ENCODE results near the gene TRMT11. TPM values are rescaled to one million over a fixed set of nuclear protein-coding genes. Genes with fewer than 3 reads are reported as not detected.

Gene TRMT11
- total RNA-seq, 1 experiment from 2014 or later, result 36.7 TPM

GRCh38 chr6:125952764-125953501 is 33.4 kb upstream of the TRMT11 start:
- H3K4me3 Mint-ChIP-seq (ENCODE audit: unreplicated experiment), result no peak overlapping the region
- BruUV-seq (replicated peaks), result no TSS peak
- H3K4me1 ChIP-seq, result peaks cover 30% of the 10 kb centered on the region
- H3K27me3 Mint-ChIP-seq (ENCODE audit: insufficient read depth, unreplicated experiment), result no peaks in the 10 kb centered on the region
- TF ChIP-seq, protein P1, sequence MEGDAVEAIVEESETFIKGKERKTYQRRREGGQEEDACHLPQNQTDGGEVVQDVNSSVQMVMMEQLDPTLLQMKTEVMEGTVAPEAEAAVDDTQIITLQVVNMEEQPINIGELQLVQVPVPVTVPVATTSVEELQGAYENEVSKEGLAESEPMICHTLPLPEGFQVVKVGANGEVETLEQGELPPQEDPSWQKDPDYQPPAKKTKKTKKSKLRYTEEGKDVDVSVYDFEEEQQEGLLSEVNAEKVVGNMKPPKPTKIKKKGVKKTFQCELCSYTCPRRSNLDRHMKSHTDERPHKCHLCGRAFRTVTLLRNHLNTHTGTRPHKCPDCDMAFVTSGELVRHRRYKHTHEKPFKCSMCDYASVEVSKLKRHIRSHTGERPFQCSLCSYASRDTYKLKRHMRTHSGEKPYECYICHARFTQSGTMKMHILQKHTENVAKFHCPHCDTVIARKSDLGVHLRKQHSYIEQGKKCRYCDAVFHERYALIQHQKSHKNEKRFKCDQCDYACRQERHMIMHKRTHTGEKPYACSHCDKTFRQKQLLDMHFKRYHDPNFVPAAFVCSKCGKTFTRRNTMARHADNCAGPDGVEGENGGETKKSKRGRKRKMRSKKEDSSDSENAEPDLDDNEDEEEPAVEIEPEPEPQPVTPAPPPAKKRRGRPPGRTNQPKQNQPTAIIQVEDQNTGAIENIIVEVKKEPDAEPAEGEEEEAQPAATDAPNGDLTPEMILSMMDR (IDR thresholded peaks at IDR 0.05; ENCODE audit: insufficient read depth in 1 of 2, low read depth in 1 of 2, low read length in 1 of 2, severe bottlenecking in 1 of 2, unreplicated experiment in 1 of 2), result no peak
- H3K9me3 ChIP-seq, result peaks cover 5% of the 10 kb centered on the region
- no peaks in the 10 kb centered on the region for H3K36me3 ChIP-seq (ENCODE audit: control insufficient read depth, insufficient read depth, low read length)
- POLR2A ChIA-PET, result no interaction called here
- H3K36me3 Mint-ChIP-seq (ENCODE audit: insufficient read depth, unreplicated experiment), result no peaks in the 10 kb centered on the region
- intact Hi-C loops (cut with micrococcal nuclease; ENCODE audit: unreplicated experiment), result no loop called here
- no peaks in the 10 kb centered on the region for H3K27me3 ChIP-seq (replicated peaks; ENCODE audit: control insufficient read depth, insufficient read depth, low read length)
- peaks cover 17% of the 10 kb centered on the region for H3K9me3 Mint-ChIP-seq (ENCODE audit: unreplicated experiment)
- CTCF ChIA-PET, result interaction anchor here (0.7 to 1.7 kb wide), 4 partner anchors 31 to 162 kb away, joined by 3 to 5 read pairs (median 4); partner anchors contain the start of gene NCOA7
- peaks cover 33% of the 10 kb centered on the region for H3K4me1 Mint-ChIP-seq (ENCODE audit: low read depth, unreplicated experiment)
- H3K27ac Mint-ChIP-seq (ENCODE audit: unreplicated experiment), result no peak overlapping the region
- DNase-seq, result no peak
- H3K4me3 ChIP-seq (ENCODE audit: low read depth, low read length), result no peak overlapping the region

DNA sequence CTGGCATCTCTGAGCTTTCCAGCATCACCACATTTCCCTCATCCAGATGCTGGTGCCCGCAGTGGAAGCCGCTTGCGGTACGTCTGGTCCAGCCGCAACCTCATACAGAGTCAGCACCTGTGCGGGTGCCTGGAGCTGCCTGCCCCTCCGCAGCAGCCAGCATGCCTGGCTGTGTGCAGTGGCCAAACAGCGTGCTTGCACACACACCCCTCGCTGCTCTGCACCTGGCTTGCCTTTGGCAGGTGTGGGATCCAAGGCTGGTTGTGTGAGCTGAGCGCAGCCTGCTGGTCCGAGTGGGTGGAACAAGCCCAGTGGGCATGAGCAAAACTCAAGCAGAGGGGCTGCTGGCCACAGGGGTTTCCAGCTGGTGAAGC is 32.9 kb upstream of the TRMT11 start:
- intact Hi-C loops (cut with micrococcal nuclease; ENCODE audit: unreplicated experiment), result no loop called here
- ChIA-PET POLR2A (no interaction called here), CTCF (interaction anchor here (1.2 to 1.7 kb wide), 3 partner anchors 47 to 163 kb away, joined by 3 to 5 read pairs (median 4); partner anchors contain the start of gene NCOA7)
- peaks cover 17% of the 10 kb centered on the region for H3K9me3 Mint-ChIP-seq (ENCODE audit: unreplicated experiment)
- Histone ChIP-seq H3K36me3 (ENCODE audit: control insufficient read depth, insufficient read depth, low read length) (no peaks in the 10 kb centered on the region), H3K27me3 (replicated peaks; ENCODE audit: control insufficient read depth, insufficient read depth, low read length) (no peaks in the 10 kb centered on the region), H3K9me3 (peaks cover 5% of the 10 kb centered on the region), H3K4me3 (ENCODE audit: low read depth, low read length) (no peak overlapping the region), H3K4me1 (peaks cover 24% of the 10 kb centered on the region)
- H3K4me1 Mint-ChIP-seq (ENCODE audit: low read depth, unreplicated experiment), result peaks cover 29% of the 10 kb centered on the region
- peak; percentile 66 for DNase-seq
- H3K4me3 Mint-ChIP-seq (ENCODE audit: unreplicated experiment), result no peak overlapping the region
- no peak overlapping the region for H3K27ac Mint-ChIP-seq (ENCODE audit: unreplicated experiment)
- TF ChIP-seq, protein P1 (IDR thresholded peaks at IDR 0.05; ENCODE audit: insufficient read depth in 1 of 2, low read depth in 1 of 2, low read length in 1 of 2, severe bottlenecking in 1 of 2, unreplicated experiment in 1 of 2), result peak; percentile 37 to 72
- H3K27me3 Mint-ChIP-seq (ENCODE audit: insufficient read depth, unreplicated experiment), result no peaks in the 10 kb centered on the region
- BruUV-seq (replicated peaks), result no TSS peak
- H3K36me3 Mint-ChIP-seq (ENCODE audit: insufficient read depth, unreplicated experiment), result no peaks in the 10 kb centered on the region

- TF ChIP-seq, protein P1 (IDR thresholded peaks at IDR 0.05; ENCODE audit: insufficient read depth in 1 of 2, low read depth in 1 of 2, low read length in 1 of 2, severe bottlenecking in 1 of 2, unreplicated experiment in 1 of 2), result no peak
These were observed 31.5 kb upstream of the TRMT11 start for GRCh38 chr6:125954735-125955339.

More at GRCh38 chr6:125954735-125955339, 31.5 kb upstream of the TRMT11 start:
- no peak overlapping the region for H3K4me3 Mint-ChIP-seq (ENCODE audit: unreplicated experiment)
- peaks cover 5% of the 10 kb centered on the region for H3K9me3 ChIP-seq
- H3K36me3 Mint-ChIP-seq (ENCODE audit: insufficient read depth, unreplicated experiment), result no peaks in the 10 kb centered on the region
- CTCF ChIA-PET, result no interaction called here
- no peaks in the 10 kb centered on the region for H3K36me3 ChIP-seq (ENCODE audit: control insufficient read depth, insufficient read depth, low read length)
- POLR2A ChIA-PET, result no interaction called here
- no peaks in the 10 kb centered on the region for H3K27me3 ChIP-seq (replicated peaks; ENCODE audit: control insufficient read depth, insufficient read depth, low read length)
- no peak overlapping the region for H3K4me3 ChIP-seq (ENCODE audit: low read depth, low read length)
- intact Hi-C loops (cut with micrococcal nuclease; ENCODE audit: unreplicated experiment), result loop anchor here (5.0 kb wide), 2 partner anchors 98 to 643 kb away; no protein-coding TSS in a partner anchor
- DNase-seq, result no peak
- no peak overlapping the region for H3K27ac Mint-ChIP-seq (ENCODE audit: unreplicated experiment)
- peaks cover 11% of the 10 kb centered on the region for H3K4me1 ChIP-seq
- no TSS peak for BruUV-seq (replicated peaks)
- H3K4me1 Mint-ChIP-seq (ENCODE audit: low read depth, unreplicated experiment), result peaks cover 24% of the 10 kb centered on the region
- no peaks in the 10 kb centered on the region for H3K27me3 Mint-ChIP-seq (ENCODE audit: insufficient read depth, unreplicated experiment)
- H3K9me3 Mint-ChIP-seq (ENCODE audit: unreplicated experiment), result peaks cover 17% of the 10 kb centered on the region

Measured in Caco-2 (cell line).